Measurements from ENCODE around the gene OR4D6. TPM values are rescaled to one million over a fixed set of nuclear protein-coding genes. Genes with fewer than 3 reads are reported as not detected.

OR4D6 gene
- total RNA-seq, 1 donor: not detected

DNA sequence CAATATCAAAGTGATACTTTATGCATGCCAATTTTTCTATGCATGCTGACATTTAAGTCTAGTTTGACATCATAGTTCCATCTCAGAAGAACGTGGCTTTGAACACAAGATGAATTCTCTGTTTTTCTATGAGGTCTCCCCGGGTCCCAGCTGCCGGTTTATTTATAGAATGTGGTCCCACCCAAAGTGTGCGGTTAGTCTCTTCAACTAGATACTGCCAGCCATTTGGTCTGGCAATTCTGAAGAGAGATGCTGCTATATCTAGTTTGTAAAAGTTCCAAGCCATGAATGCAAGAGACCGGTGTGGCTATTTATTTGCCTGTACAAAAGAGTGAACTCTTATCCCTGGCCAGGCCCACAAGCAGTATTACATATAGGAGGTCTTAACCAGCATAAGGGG is 39.7 kb upstream of the OR4D6 start:
- Histone ChIP-seq H2AFZ (ENCODE audit: low read length) (no peak overlapping the region), H3K27ac (ENCODE audit: low read depth, low read length) (no peak overlapping the region), H4K20me1 (ENCODE audit: insufficient read depth, low read length) (no peaks in the 10 kb centered on the region), H3K4me1 (ENCODE audit: insufficient read depth, low read length) (no peaks in the 10 kb centered on the region), H3K9me3 (ENCODE audit: low read depth, low read length) (no peaks in the 10 kb centered on the region), H3K79me2 (ENCODE audit: insufficient read depth, low read length) (no peaks in the 10 kb centered on the region), H3K27me3 (ENCODE audit: insufficient read depth, low read length) (no peaks in the 10 kb centered on the region), H3K4me2 (ENCODE audit: insufficient read depth, low read length) (no peak overlapping the region), H3K4me3 (ENCODE audit: insufficient read depth, low read length) (no peak overlapping the region), H3K36me3 (ENCODE audit: insufficient read depth, low read length) (no peaks in the 10 kb centered on the region)
- no peak for DNase-seq (ENCODE audit: insufficient read length, low spot score, missing footprints)
- TF ChIP-seq, protein P1, sequence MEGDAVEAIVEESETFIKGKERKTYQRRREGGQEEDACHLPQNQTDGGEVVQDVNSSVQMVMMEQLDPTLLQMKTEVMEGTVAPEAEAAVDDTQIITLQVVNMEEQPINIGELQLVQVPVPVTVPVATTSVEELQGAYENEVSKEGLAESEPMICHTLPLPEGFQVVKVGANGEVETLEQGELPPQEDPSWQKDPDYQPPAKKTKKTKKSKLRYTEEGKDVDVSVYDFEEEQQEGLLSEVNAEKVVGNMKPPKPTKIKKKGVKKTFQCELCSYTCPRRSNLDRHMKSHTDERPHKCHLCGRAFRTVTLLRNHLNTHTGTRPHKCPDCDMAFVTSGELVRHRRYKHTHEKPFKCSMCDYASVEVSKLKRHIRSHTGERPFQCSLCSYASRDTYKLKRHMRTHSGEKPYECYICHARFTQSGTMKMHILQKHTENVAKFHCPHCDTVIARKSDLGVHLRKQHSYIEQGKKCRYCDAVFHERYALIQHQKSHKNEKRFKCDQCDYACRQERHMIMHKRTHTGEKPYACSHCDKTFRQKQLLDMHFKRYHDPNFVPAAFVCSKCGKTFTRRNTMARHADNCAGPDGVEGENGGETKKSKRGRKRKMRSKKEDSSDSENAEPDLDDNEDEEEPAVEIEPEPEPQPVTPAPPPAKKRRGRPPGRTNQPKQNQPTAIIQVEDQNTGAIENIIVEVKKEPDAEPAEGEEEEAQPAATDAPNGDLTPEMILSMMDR (IDR thresholded peaks at IDR 0.05; ENCODE audit: extremely low read depth, low read depth, low read length): no peak

DNA sequence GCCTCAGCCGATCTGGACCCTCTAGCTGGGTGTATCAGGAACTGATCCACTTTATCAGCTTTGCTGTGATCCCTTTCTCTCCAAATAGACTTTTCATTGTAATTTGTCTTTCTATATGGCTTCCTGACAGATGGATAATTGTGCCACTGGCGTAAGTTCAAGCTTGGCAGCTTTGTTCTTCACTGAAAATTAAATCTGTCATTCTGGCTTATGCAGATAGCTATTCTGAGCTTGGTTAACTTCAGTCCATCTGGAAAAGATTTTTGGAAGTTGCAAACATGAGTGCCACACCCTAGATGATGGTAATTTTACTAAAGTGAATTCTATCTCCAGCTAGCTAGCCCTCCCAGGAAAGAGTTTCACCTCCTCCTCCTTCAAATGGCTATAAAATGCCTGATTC is 38.6 kb upstream of the OR4D6 start:
- no peaks in the 10 kb centered on the region for H3K36me3 ChIP-seq (ENCODE audit: insufficient read depth, low read length)
- H3K4me1 ChIP-seq (ENCODE audit: insufficient read depth, low read length): no peaks in the 10 kb centered on the region
- no peak overlapping the region for H3K4me3 ChIP-seq (ENCODE audit: insufficient read depth, low read length)
- TF ChIP-seq, protein P1 (IDR thresholded peaks at IDR 0.05; ENCODE audit: extremely low read depth, low read depth, low read length): no peak
- no peaks in the 10 kb centered on the region for H3K79me2 ChIP-seq (ENCODE audit: insufficient read depth, low read length)
- H4K20me1 ChIP-seq (ENCODE audit: insufficient read depth, low read length): no peaks in the 10 kb centered on the region
- no peaks in the 10 kb centered on the region for H3K27me3 ChIP-seq (ENCODE audit: insufficient read depth, low read length)
- H3K27ac ChIP-seq (ENCODE audit: low read depth, low read length): no peak overlapping the region
- no peak overlapping the region for H2AFZ ChIP-seq (ENCODE audit: low read length)
- H3K9me3 ChIP-seq (ENCODE audit: low read depth, low read length): no peaks in the 10 kb centered on the region
- no peak for DNase-seq (ENCODE audit: insufficient read length, low spot score, missing footprints)
- no peak overlapping the region for H3K4me2 ChIP-seq (ENCODE audit: insufficient read depth, low read length)

DNA sequence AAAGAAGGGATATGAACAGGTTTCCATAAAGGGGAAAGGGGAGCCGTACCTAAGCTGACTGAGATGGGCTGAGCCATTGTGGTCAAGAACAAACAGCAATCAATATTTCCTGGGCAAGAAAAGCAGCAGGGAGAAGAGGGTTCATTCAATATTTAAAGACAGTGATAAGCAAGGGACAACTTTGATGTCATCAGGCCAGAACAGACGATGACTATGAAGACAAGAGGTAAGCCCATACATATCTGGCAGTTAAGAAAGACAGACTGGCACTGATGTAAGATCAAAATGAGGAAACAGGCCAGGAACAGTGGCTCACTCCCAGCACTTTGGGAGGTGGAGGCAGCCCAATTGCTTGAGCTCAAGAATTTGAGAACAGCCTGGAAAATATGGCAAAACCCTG is 32.9 kb upstream of the OR4D6 start:
- no peaks in the 10 kb centered on the region for H4K20me1 ChIP-seq (ENCODE audit: insufficient read depth, low read length)
- no peaks in the 10 kb centered on the region for H3K27me3 ChIP-seq (ENCODE audit: insufficient read depth, low read length)
- no peaks in the 10 kb centered on the region for H3K36me3 ChIP-seq (ENCODE audit: insufficient read depth, low read length)
- DNase-seq (ENCODE audit: insufficient read length, low spot score, missing footprints): no peak
- H3K9me3 ChIP-seq (ENCODE audit: low read depth, low read length): no peaks in the 10 kb centered on the region
- no peaks in the 10 kb centered on the region for H3K79me2 ChIP-seq (ENCODE audit: insufficient read depth, low read length)
- no peak overlapping the region for H3K4me3 ChIP-seq (ENCODE audit: insufficient read depth, low read length)
- H3K4me2 ChIP-seq (ENCODE audit: insufficient read depth, low read length): no peak overlapping the region
- TF ChIP-seq, protein P1 (IDR thresholded peaks at IDR 0.05; ENCODE audit: extremely low read depth, low read depth, low read length): no peak
- H2AFZ ChIP-seq (ENCODE audit: low read length): no peak overlapping the region
- no peaks in the 10 kb centered on the region for H3K4me1 ChIP-seq (ENCODE audit: insufficient read depth, low read length)
- no peak overlapping the region for H3K27ac ChIP-seq (ENCODE audit: low read depth, low read length)

DNA sequence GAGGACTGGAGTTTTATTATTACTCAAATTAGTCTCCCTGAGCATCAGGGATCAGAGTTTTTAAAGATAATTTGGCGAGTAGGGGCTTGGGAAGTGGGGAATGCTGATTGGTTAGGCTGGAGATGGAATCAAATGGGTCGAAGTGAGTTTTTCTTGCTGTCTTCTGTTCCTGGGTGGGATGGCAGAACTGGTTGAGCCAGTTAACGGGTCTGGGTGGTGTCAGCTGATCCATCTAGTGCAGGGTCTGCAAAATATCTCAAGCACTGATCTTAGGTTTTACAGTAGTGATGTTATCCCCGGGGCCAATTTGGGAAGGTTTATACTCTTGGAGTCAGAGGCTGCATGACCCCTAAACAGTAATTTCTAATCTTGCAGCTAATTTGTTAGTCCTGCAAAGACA is 31.6 kb upstream of the OR4D6 start:
- Histone ChIP-seq H3K27ac (ENCODE audit: low read depth, low read length) (no peak overlapping the region), H3K36me3 (ENCODE audit: insufficient read depth, low read length) (no peaks in the 10 kb centered on the region), H4K20me1 (ENCODE audit: insufficient read depth, low read length) (no peaks in the 10 kb centered on the region), H3K4me1 (ENCODE audit: insufficient read depth, low read length) (no peaks in the 10 kb centered on the region), H3K4me3 (ENCODE audit: insufficient read depth, low read length) (no peak overlapping the region), H3K4me2 (ENCODE audit: insufficient read depth, low read length) (no peak overlapping the region), H3K27me3 (ENCODE audit: insufficient read depth, low read length) (no peaks in the 10 kb centered on the region), H3K9me3 (ENCODE audit: low read depth, low read length) (no peaks in the 10 kb centered on the region), H3K79me2 (ENCODE audit: insufficient read depth, low read length) (no peaks in the 10 kb centered on the region), H2AFZ (ENCODE audit: low read length) (no peak overlapping the region)
- DNase-seq (ENCODE audit: insufficient read length, low spot score, missing footprints): no peak
- TF ChIP-seq, protein P1 (IDR thresholded peaks at IDR 0.05; ENCODE audit: extremely low read depth, low read depth, low read length): no peak
